HEK293T (cell line): Measurements from ENCODE around the gene PPIA.

Experiments used
- ARNT ChIP-seq: fragments of 450-650 bp; IDR thresholded peaks from 2 replicates; pipeline ENCODE4 v1.6.1; 2017; ENCODE audit warnings: mild to moderate bottlenecking
- BHLHE40 ChIP-seq: fragments of 450-650 bp; IDR thresholded peaks from 2 replicates; pipeline ENCODE4 v1.6.1; 2016; ENCODE audit warnings: mild to moderate bottlenecking, moderate library complexity, borderline replicate concordance
- FOXA1 ChIP-seq: fragments of 450-650 bp; IDR thresholded peaks from 2 replicates; pipeline ENCODE4 v1.6.1; 2016; ENCODE audit warnings: mild to moderate bottlenecking
- FOXM1 ChIP-seq: fragments of 450-650 bp; IDR thresholded peaks from 2 replicates; pipeline ENCODE4 v1.6.1; 2017; ENCODE audit warnings: mild to moderate bottlenecking, borderline replicate concordance
- HDGF ChIP-seq: fragments of 450-650 bp; IDR thresholded peaks from 2 replicates; pipeline ENCODE4 v1.6.1; 2017; ENCODE audit warnings: antibody characterized with exemption, borderline replicate concordance
- LEF1 ChIP-seq: fragments of 450-650 bp; IDR thresholded peaks from 2 replicates; pipeline ENCODE4 v1.6.1; 2017; ENCODE audit warnings: mild to moderate bottlenecking, borderline replicate concordance
- NFRKB ChIP-seq: fragments of 450-650 bp; IDR thresholded peaks from 2 replicates; pipeline ENCODE4 v1.6.1; 2016; ENCODE audit warnings: mild to moderate bottlenecking, moderate library complexity
- SP1 ChIP-seq: fragments of 450-650 bp; IDR thresholded peaks from 2 replicates; pipeline ENCODE4 v1.6.1; 2017
- SUZ12 ChIP-seq: fragments of 450-650 bp; IDR thresholded peaks from 2 replicates; pipeline ENCODE4 v1.6.1; 2016; ENCODE audit warnings: mild to moderate bottlenecking
- TARDBP ChIP-seq: fragments of 450-650 bp; IDR thresholded peaks from 2 replicates; pipeline ENCODE4 v1.6.1; 2016
- ZNF384 ChIP-seq: fragments of 450-650 bp; IDR thresholded peaks from 2 replicates; pipeline ENCODE4 v1.6.1; 2016
- TF ChIP-seq, protein P1 (sequence below): fragments of 450-650 bp; IDR thresholded peaks from 2 replicates; pipeline ENCODE4 v1.6.1; 2016

DNA sequence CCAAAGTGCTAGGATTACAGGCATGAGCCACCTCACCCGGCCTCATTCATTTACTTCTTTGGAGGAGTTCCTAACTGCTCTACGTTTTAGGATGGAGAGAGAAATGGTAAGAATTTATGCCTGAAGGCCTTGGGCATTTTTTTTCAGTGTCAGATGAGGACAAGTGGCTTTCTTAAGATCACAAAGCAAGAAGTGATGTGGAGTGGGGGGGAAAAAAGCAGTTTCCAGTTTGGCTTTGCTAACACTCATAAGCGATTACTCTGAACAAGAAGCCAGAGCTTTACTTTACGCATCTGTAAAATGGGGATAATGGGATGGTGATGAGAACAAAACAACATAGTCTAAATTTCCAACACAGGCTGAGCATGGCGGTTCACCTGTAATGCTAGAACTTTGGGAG is 2.6 kb upstream of the PPIA start:
- no peak for TF ChIP-seq LEF1
- TF ChIP-seq, protein P1, sequence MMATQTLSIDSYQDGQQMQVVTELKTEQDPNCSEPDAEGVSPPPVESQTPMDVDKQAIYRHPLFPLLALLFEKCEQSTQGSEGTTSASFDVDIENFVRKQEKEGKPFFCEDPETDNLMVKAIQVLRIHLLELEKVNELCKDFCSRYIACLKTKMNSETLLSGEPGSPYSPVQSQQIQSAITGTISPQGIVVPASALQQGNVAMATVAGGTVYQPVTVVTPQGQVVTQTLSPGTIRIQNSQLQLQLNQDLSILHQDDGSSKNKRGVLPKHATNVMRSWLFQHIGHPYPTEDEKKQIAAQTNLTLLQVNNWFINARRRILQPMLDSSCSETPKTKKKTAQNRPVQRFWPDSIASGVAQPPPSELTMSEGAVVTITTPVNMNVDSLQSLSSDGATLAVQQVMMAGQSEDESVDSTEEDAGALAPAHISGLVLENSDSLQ: no peak
- TF ChIP-seq SP1: no peak
- TF ChIP-seq SUZ12: no peak
- no peak for TF ChIP-seq FOXM1
- TF ChIP-seq ZNF384: no peak
- TF ChIP-seq HDGF: no peak
- no peak for TF ChIP-seq NFRKB
- no peak for TF ChIP-seq FOXA1
- TF ChIP-seq ARNT: no peak
- no peak for TF ChIP-seq BHLHE40
- TF ChIP-seq TARDBP: no peak
